ENCODE data around the gene TYSND1.

TYSND1 gene

DNA sequence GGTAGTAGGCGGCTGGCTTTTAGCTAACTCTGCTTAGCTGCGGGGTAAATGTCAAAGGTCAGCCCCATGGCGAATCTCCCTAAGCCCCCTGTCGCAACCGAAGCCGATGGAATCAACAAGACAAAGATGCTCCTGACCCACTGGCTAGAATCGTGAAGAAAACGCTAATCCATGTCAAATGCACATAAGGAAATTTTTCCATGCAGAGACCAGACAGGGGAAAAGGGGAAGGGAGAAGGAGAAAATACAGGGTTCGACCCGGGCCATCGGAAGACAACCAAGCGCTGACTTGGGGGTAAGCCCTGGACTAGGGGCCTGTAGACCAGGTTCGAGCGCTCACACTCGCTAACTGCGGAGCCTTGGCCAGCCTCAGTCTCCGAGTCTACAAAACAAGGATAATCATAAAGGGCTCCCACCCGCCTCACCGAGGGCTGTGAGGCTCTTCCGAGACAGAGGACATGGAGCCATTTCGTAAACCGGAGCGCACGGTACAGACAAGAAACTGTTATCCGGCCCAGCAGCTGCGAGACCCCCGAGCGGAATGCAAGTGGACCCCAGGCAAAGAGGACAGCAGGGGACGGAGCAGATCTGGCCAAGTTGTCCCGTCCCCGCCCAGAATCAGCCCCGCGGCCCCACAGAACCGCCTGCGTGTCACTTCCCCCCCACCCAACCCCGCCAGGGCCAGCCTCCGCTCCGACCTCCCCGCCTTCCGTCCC is 23.3 kb upstream of the TYSND1 start:
- Histone ChIP-seq H3K4me1 (ENCODE audit: insufficient read depth, low read length, poor library complexity, severe bottlenecking) (peaks cover 47% of the 10 kb centered on the region), H3K9ac (ENCODE audit: low read depth, low read length, poor library complexity, severe bottlenecking) (peak overlapping the region; percentile 86), H3K79me2 (ENCODE audit: insufficient read depth, low read length) (peaks cover 55% of the 10 kb centered on the region), H3K9me3 (ENCODE audit: insufficient read depth, low read depth, low read length) (no peaks in the 10 kb centered on the region), H3K36me3 (ENCODE audit: insufficient read depth, low read length) (no peaks in the 10 kb centered on the region), H3K4me2 (ENCODE audit: low read depth, low read length, poor library complexity, severe bottlenecking) (peak overlapping the region; percentile 94), H3F3A (ENCODE audit: low read depth) (no peaks in the 10 kb centered on the region), H4K20me1 (ENCODE audit: insufficient read depth, low read length, poor library complexity, severe bottlenecking) (peaks cover 51% of the 10 kb centered on the region), H3K27me3 (ENCODE audit: insufficient read depth, low read length, poor library complexity, severe bottlenecking) (no peaks in the 10 kb centered on the region), H3K9me2 (replicated peaks; ENCODE audit: low read depth, low read length) (no peaks in the 10 kb centered on the region), H2AFZ (ENCODE audit: low read length) (peak overlapping the region; percentile 23; the same call in 1 of the 2 replicates), H3K4me3 (ENCODE audit: low read length, poor library complexity, severe bottlenecking) (peak overlapping the region; percentile 95)
- TF ChIP-seq, protein P1, sequence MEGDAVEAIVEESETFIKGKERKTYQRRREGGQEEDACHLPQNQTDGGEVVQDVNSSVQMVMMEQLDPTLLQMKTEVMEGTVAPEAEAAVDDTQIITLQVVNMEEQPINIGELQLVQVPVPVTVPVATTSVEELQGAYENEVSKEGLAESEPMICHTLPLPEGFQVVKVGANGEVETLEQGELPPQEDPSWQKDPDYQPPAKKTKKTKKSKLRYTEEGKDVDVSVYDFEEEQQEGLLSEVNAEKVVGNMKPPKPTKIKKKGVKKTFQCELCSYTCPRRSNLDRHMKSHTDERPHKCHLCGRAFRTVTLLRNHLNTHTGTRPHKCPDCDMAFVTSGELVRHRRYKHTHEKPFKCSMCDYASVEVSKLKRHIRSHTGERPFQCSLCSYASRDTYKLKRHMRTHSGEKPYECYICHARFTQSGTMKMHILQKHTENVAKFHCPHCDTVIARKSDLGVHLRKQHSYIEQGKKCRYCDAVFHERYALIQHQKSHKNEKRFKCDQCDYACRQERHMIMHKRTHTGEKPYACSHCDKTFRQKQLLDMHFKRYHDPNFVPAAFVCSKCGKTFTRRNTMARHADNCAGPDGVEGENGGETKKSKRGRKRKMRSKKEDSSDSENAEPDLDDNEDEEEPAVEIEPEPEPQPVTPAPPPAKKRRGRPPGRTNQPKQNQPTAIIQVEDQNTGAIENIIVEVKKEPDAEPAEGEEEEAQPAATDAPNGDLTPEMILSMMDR (conservative IDR thresholded peaks at IDR 0.05; ENCODE audit: low read length) = no peak
- TF ChIP-seq EZH2phosphoT487 (IDR thresholded peaks at IDR 0.05; ENCODE audit: borderline replicate concordance) = no peak

DNA sequence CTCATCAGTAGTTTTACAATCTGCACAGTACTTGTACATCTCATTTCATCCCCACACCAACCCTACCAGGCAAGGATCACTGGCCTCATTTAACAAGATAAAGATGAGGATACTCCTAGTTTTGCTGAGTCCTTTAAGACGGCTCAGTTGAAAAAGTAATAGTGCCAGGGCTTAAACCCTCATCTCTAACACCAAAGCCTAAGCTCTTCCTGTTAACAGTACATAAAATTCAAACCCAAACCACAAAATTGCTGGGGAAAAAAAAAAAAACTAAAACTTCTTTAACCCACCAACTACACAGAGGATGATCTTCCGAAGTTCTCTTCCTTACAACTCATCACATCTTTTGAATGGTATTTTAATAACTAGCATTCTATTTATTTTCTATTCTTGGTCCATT is 22.5 kb upstream of the TYSND1 start:
- Histone ChIP-seq H3K79me2 (ENCODE audit: insufficient read depth, low read length) (peaks cover 63% of the 10 kb centered on the region), H3F3A (ENCODE audit: low read depth) (no peaks in the 10 kb centered on the region), H3K27me3 (ENCODE audit: insufficient read depth, low read length, poor library complexity, severe bottlenecking) (no peaks in the 10 kb centered on the region), H3K4me2 (ENCODE audit: low read depth, low read length, poor library complexity, severe bottlenecking) (peak overlapping the region; percentile 94), H3K4me3 (ENCODE audit: low read length, poor library complexity, severe bottlenecking) (peak overlapping the region; percentile 95), H3K9me2 (replicated peaks; ENCODE audit: low read depth, low read length) (no peaks in the 10 kb centered on the region), H3K4me1 (ENCODE audit: insufficient read depth, low read length, poor library complexity, severe bottlenecking) (peaks cover 49% of the 10 kb centered on the region), H2AFZ (ENCODE audit: low read length) (no peak overlapping the region), H3K36me3 (ENCODE audit: insufficient read depth, low read length) (no peaks in the 10 kb centered on the region), H3K9ac (ENCODE audit: low read depth, low read length, poor library complexity, severe bottlenecking) (peak overlapping the region; percentile 86), H4K20me1 (ENCODE audit: insufficient read depth, low read length, poor library complexity, severe bottlenecking) (peaks cover 57% of the 10 kb centered on the region), H3K9me3 (ENCODE audit: insufficient read depth, low read depth, low read length) (no peaks in the 10 kb centered on the region)
- TF ChIP-seq, protein P1 (conservative IDR thresholded peaks at IDR 0.05; ENCODE audit: low read length) = no peak
- no peak for TF ChIP-seq EZH2phosphoT487 (IDR thresholded peaks at IDR 0.05; ENCODE audit: borderline replicate concordance)

DNA sequence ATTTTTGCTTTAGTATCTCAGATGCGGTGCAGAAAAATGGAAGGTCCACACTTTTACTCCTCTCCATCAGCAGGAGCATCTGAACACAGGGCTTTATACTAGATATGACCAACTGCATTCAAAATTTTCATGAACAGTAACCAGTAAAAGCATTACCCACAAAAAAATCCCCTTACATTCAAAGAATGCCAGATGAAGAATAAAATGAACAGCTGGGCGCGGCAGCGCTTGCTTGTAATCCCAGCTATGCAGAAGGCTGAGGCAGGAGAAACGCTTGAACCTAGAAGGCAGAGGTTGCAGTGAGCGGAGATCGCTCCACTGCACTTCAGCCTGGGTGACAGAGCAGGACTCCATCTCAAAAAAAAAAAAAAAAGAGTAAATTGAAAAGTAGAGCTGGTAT is 20.7 kb upstream of the TYSND1 start:
- Histone ChIP-seq H3K9me2 (replicated peaks; ENCODE audit: low read depth, low read length) (no peaks in the 10 kb centered on the region), H3K9me3 (ENCODE audit: insufficient read depth, low read depth, low read length) (no peaks in the 10 kb centered on the region), H3K4me2 (ENCODE audit: low read depth, low read length, poor library complexity, severe bottlenecking) (peak overlapping the region; percentile 94), H3K36me3 (ENCODE audit: insufficient read depth, low read length) (no peaks in the 10 kb centered on the region), H3K4me3 (ENCODE audit: low read length, poor library complexity, severe bottlenecking) (peak overlapping the region; percentile 95), H3F3A (ENCODE audit: low read depth) (no peaks in the 10 kb centered on the region), H3K27me3 (ENCODE audit: insufficient read depth, low read length, poor library complexity, severe bottlenecking) (no peaks in the 10 kb centered on the region), H4K20me1 (ENCODE audit: insufficient read depth, low read length, poor library complexity, severe bottlenecking) (peaks cover 73% of the 10 kb centered on the region), H2AFZ (ENCODE audit: low read length) (no peak overlapping the region), H3K9ac (ENCODE audit: low read depth, low read length, poor library complexity, severe bottlenecking) (peak overlapping the region; percentile 23), H3K4me1 (ENCODE audit: insufficient read depth, low read length, poor library complexity, severe bottlenecking) (peaks cover 61% of the 10 kb centered on the region), H3K79me2 (ENCODE audit: insufficient read depth, low read length) (peaks cover 79% of the 10 kb centered on the region)
- TF ChIP-seq, protein P1 (conservative IDR thresholded peaks at IDR 0.05; ENCODE audit: low read length) = no peak
- no peak for TF ChIP-seq EZH2phosphoT487 (IDR thresholded peaks at IDR 0.05; ENCODE audit: borderline replicate concordance)

Data from Loucy (cell line).